Brain pericyte (primary cell): ENCODE results near the gene SYTL3.
"Not testable (repeated sequence)": the region's sequence is repeated elsewhere in the genome, so short reads cannot be mapped to it uniquely, and the experiment has no call there.

Experiments used
- DNase-seq: peaks from one replicate; pipeline ENCODE4 v3.0.0-alpha.2; 2012; ENCODE audit warnings: low read depth, low spot score

Gene SYTL3

DNA sequence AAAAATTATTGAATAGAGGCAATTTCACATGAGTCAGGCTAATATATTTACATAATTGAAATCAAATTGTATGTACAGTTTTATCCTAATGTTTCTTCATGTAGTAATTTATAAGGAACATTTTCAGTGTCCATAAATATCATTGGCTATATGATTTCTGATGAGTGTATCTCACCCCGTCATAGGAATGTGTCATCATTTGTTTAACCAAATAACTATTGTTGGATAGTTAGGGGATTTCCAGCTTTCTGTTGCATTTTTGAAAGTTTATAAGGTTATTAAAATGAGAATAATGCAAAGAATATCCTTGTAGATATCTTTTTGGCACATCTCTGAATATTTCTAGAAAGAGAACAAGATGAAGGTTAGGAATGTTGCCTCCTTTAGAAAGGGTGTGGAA is 39.0 kb downstream of the SYTL3 start:
- no peak for DNase-seq

DNA sequence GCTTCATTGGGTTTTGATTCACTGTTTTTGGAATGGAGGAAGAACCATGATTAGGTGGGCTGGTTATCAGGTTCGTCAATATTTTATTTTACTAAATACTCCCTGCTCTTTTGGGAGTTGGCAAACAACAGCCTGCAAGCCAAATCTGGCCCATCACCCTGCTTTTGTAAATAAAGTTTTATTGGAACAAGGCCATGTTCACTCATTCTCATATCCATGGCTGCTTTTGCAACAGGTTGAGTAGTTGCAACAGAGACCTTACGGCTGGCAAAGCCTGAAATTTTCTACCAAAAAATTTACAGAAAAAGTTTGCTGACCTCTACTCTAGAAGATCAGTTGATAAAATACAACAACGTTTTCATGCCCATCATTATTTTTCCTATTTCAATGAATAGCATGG is 45.1 kb downstream of the SYTL3 start:
- DNase-seq: no peak

DNA sequence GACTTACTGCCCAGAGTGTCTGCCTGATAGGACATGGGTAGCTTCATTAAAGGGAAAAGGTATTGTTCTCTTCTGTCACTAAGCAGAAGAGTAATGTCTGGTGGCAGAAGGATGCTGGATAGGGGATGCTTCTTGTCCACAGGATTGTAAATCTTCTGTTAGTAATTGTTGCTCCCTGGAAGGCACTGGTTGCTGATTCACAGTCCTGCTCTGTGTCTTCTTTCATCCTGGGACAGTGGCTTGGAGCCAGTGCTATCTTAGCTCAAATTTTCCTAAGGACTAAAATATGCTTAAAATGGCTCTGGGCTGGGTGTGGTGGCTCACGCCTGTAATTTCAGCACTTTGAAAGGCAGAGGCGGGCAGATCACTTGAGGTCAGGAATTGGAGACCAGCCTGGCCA is 48.0 kb downstream of the SYTL3 start:
- DNase-seq: no peak

DNA sequence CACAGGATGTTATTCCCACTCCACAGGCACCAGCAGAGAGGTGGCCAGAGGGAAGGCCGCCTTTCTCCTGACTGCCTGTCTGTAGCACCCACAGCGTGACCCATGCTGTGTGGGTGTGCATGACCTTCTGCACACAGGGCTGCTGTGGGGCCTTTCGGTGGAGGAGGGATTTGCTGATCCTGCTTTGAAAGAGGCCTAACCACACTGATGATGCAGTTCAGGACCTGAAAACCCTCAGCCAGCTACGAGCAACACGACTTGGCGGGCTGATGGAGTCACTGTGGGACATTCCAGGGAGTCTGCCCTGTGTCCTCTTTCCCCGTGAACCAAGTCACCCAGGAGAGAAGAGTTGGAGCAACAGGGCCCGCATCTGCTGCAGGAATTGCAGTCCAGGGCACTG is 49.1 kb downstream of the SYTL3 start:
- DNase-seq: no peak

DNA sequence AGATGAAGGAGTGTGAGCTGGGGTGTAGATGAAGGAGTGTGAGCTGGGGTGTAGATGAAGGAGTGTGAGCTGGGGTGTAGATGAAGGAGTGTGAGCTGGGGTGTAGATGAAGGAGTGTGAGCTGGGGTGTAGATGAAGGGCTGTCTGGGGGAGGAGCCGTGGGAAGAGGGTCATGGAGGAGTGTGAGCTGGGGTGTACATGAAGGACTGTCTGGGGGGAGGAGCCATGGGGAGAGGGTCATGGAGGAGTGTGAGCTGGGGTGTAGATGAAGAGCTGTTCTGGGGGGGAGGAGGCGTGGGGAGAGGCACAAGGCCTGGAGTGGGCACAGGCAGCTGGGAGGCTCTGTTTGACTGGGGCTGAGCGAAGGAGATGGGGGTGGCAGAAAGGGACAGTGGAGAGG is 51.4 kb downstream of the SYTL3 start:
- not testable (repeated sequence) for DNase-seq

DNA sequence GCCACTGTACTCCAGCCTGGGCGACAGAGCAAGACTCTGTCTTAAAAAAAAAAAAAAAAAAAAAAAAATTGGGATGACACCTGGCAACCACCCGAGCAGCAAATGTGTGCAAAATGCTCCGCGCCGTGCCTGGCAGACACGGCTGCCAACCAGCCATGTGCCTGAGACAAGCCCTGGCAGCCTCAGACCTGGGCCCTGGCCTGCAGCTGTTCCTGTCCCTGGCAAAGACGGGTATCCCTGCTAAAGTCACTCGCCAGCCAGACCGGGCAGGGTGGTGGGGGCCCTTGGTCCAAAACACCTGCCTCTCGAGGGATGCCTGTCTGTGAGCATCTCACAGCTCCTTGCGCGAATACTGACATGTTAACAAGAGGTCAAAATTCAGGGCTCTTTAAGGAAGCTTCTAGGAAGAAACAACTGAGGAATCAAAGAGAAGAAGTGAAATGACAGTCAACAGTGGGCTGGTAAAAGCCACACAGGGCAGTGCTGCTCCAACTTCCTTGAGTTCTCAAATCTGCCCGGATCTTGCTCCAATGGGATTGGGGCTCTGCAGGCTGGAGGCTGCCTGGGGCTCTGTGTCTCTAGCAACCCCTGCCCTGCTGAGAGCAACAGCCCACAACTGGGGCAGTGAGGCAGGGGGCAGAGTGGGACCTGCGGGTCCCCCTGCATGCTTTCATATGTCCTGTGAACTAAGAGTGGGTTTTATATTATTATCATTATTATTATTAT is 53.4 kb downstream of the SYTL3 start:
- DNase-seq: no peak

DNA sequence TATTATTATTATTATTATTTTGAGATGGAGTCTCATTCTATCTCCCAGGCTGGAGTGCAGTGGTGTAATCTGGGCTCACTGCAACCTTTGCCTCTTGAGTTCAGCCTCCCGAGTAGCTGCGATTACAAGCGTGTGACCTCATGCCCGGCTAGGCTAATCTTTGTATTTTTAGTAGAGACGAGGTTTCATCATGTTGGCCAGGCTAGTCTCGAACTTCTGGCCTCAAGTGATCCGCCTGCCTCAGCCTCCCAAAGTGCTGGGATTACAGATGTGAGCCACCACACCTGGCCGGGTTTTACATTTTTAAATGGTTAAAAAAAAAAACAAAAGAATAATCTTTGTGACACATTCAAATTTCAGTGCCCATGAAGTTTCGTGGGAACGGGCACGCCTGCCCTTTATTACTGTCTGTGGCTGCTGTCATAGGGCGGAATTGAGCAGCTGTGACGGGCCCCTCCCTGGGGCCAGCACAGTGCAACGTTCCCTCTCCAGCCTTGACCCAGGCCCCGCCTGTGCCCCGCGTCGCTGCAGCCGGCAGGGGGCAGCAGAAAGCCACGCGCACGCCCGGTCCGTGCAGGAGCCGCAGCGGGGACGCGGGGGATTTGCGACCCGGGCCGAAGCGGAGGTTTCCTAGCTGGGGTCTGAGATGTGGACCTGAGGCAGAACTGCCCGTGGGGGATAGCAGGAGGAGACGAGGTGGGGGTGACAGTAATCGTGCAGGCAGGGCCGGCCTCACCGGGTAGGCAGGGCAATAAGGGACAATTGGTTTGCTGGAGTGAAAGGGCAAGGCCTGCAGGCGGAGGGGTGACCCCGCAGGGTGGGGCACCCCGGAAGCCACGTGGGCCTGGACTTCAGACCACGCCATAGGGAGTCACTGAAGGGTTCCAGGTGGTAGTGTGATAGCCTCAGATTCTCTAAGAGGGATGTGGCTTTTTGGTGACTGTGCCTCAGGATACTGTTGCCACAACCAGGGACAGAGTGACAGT is 54.3 kb downstream of the SYTL3 start:
- DNase-seq: no peak

DNA sequence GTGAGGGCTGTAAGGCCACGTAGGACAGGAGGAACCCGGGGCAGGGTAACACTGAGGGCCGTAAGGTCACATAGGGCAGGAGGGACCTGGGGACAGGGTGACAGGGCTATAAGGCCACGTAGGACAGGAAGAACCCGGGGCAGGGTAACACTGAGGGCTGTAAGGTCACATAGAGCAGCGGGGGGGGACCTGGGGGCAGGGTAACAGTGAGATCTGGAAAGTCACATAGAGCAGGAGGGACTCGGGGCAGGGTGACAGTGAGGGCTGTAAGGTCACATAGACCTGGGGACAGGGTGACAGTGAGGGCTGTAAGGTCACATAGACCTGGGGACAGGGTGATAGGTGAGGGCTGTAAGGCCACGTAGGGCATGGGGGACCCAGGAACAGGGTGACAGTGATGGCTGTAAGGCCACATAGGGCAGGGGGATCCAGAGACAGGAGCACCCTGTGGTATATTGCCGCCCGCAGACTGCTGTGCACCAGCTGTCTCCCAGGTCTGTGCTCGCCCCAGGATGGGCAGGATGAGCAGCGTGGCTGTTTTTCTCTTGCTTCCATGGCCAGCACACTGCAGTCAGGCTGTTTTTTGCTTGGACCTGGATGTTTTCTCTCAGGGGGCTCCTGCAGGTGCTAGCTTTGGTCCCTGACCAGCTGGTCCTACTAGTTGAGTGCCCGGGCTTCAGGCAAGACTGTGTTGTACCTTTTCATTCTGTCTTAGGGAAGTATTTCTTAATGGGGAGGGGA is 55.7 kb downstream of the SYTL3 start:
- DNase-seq: no peak

DNA sequence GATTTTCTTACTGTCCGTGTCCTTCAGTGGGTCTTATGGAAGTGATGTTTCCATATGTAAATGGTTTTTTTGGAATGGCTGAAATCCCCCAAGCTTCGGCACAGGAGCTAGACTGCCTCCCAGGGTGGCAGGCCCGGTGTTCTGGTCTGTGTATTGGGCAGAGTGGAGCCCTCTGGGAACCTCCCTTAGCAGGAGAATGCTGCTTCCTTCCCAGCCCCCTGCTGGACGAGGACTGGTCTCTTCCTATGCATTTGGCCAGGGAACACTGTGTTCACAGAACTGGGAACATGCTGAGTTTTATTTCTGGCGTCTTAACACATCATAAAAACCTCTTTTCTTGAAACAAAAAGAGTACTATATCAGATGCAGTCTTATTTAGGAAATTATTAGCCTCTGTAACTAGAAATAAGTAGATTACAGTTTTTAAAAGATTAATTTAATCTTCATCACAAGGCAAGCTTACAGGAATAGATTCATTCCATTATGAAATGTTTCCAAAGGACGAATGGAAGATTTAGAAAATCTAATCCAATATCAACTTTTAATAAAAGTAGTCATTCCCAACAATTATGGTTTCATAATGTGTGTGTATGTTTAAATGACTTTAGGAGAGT is 56.6 kb downstream of the SYTL3 start:
- no peak for DNase-seq

DNA sequence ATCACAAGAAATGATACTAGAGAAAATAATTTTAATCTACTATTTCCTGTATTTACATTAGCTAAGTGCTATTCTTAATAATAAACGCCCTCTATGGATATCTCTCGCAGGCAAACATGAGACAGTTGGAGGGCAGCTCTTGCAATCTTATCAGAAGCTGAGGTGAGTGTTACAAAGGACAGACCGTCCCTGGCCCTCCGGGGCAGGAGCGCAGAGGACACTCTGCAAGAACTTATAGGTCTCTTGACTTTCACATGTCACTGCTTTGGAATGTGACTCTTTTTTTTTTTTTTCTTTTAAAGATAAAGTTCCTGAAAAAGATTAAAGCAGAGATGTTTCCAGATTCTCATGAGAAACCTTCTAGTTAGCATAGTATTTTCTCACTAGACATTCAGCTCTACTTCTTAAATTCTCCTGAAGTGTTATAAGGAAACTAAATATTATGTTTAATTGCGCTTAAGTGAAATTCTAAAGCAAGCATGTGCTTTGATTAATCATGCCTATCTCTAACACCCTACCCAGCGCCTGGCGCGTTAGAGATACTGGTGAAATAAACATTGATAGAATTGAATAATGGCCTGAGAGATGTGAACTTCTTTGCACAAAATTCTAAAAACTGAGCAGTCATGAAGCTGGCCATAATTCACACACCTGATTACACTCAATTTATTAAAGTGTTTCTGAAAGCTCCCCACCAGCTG is 57.4 kb downstream of the SYTL3 start:
- DNase-seq: no peak

DNA sequence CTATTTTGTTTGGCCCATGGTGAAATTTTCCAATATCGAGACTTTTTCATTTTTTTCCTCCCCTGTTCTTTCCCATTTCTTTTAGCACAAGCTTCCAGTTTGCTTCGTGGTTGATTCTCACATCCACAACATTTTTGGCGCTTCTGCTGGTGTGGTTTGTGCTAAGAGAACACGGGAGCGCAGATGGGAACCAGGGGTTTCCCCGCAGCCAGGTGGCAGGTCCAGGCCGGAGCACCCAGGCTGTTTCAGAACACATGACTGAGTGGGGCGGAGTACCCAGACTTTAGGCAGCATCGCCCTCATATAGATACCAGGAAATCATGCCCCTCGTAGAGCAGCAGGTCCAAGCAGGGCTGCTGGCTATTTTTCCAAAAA is 58.0 kb downstream of the SYTL3 start:
- no peak for DNase-seq

DNA sequence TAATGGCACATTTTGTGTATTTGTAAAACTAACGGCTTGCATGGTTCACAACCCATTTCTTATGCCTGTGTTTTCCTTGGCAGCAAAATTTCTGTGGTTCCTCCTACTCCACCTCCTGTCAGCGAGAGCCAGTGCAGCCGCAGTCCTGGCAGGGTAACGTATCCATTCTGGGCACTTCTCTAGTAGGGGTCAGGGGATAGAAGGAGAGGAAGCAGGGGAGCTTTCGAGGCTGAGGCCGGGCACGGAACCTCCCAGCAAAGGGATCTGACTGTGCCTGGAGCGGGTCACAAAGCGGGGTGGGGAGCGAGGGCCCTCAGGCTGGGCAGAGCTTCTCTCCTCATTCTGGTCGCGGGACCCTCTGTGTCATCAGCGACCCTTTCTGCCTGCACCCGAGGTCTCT is 58.4 kb downstream of the SYTL3 start:
- no peak for DNase-seq

DNA sequence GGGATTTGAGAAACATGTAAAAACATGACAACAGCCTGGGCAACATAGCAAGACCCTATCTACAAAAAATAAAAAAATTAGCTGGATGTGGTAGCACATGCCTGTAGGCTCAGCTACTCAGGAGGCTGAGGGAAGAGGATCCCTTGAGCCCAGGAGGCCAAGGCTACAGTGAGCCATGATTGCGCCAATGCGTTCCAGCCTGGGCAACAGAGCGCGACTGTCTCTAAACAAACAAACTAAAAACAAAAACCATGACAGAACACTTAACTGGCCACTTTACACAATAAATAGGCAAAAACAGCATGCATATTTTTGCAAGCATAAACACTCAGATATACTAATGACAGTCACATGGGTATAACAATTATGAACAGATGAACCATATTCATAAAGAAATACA is 60.0 kb downstream of the SYTL3 start:
- no peak for DNase-seq

DNA sequence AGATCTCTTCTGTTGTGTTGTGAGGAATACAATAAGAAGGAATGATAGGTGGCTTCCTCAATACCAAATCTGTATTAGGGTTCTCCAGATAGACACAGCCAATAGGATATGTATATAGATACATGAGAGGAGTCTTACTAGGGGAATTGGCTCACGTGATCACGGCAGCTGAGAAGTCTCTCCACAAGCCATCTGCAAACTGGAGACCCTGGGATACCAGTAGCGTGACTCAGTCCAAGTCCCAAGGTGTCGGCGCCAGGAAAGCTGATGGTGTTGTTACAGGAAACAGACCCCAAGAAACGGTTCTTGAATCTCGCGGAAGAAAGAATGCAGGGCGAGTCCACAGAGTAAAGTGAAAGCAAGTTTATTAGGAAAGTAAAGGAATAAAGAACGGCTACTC is 61.4 kb downstream of the SYTL3 start:
- no peak for DNase-seq

DNA sequence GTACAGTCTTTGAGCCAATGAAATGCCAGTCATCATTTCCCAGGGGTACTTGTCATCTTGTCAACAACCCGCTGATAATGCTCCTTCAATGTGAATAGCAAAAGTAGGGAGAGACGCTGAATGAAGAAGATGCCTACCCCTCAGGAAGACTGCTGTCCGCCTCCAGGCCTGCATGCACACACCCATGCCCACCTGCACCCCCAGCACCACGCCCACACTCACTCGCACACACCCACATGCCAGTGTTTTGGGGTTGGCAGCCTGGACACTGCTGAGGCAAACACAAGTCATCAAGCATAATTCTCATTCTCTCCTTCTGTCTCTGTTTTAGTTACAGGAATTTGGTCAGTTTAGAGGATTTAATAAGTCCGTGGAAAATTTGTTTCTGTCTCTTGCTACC is 63.6 kb downstream of the SYTL3 start:
- DNase-seq: no peak

DNA sequence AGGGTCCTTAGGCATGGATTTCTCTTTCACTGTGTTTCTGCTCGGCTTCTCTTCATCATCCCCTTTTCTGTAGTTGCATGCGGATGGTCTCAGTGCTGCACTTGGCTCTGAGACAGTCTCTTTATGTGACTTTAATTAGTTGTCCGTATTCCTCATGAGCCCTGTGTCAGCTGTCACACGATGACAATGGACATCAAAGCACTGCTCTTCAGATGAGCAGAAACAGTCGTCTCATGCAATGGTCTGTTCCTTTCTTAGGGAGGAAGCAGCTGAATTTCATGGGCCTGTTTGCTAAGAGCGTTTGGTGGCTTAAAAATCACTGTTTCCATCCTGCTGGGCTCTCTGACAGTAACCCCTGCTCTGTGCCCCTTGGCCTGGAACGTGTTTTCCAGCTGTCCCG is 64.9 kb downstream of the SYTL3 start:
- DNase-seq: no peak

DNA sequence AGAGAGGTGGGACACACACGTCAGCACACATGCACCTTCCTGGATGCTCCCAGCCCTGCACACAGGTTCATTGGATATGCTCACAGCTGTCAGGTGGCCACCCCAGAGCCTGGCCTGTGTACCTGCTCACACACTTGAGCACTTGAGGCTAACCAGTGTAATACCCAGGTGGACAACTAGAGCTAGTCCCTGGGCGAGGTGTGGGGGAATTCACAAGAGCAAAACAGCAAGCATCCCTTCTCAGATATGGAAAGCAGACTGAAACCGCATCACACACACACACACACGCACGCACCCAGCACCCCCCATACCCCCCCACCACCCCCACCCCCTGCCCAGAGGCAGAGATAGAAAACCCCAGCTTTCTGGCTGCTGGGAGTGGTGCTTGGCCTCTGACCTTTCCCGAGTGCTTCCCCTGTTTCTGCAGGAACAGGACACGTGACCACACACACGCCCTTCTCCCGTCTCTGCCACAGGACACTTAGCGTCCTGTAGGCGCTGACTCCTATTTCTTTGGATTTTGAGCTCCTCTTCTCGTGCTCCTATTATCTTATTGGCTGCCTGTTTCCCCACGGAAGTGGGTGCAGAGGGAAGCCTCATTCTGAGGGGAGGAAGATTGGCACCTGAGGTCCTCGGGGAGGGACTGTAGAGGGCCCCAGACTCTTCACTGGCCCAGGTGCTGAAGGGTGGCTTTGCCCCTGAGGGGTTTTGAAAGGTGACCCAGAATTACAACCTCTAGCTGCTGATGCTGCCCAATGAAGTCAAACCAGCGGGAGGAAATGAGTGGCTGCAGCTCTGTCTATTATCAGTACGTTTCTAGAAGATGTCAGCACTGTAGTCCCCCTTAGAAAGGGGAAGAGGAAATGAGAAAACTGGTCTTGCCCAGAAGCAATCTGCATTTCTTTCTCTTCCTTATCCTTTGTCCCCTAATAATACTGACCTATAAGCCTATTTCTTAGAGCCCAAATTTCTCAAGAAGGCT is 65.8 kb downstream of the SYTL3 start:
- no peak for DNase-seq

DNA sequence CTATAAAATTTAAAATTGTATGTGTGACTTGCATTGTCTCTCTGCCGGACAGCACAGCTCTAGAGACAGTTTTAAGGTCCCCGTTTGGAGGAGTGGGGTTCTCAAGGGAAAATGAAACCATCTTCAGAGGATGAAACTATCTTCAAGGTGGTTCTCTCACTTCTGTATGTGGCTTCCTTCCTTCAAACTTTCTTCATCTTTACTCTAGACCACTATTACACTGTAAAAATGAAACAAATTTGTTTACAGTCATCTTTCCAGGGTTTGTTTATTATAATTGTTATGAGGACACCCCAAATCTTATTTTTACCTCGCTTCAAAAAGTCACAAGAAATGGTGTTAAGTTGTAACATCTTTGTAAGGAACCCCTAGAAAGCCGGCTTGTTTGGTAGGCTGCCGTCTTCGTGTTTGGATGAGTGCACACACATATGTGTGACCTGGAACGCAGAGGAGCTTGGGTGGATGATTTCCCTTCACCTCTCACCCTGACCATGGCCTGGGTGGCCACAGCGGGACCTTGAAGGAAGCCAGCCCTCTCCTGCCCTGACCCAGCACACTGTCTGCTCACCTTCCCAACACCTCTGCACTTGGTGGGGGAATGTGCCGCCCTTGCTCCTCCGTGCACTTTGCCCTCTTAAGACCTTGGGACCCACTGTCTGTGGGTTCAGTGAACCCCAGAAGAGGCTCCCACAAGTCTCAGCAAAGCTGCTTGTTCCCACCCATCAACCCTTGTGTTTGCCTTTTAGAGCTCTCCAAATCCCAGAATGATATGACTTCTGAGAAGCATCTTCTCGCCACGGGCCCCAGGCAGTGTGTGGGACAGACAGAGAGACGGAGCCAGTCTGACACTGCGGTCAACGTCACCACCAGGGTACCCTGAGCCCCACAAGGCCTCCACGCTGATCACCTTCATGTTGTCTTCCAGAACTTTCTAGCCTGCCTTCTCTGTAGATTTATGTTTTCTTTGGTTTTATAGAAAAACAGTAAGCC is 67.8 kb downstream of the SYTL3 start:
- DNase-seq: no peak
